Left renal cortex interstitium (tissue), 4 donors: ENCODE results near the gene ZNF69. TPM values are rescaled to one million over a fixed set of nuclear protein-coding genes. Genes with fewer than 3 reads are reported as not detected.
"Not testable (repeated sequence)": the region's sequence is repeated elsewhere in the genome, so short reads cannot be mapped to it uniquely, and the experiment has no call there.

ENCODE experiments used
- DNase-seq, 4 donors: peaks; one replicate each; pipeline ENCODE4 v3.0.0-alpha.2; 2013; ENCODE audit warnings: low read depth in 4 of 4, low spot score in 2 of 4, missing footprints in 1 of 4
- polyA plus RNA-seq, 4 donors: library from polyadenylated mRNA; unstranded; fragments of 120-200 nt; gene quantifications; one replicate each; pipeline ENCODE4 v1.2.1, GENCODE V29; 2013; ENCODE audit not compliant: insufficient read length in 4 of 4

The ZNF69 gene
- polyA plus RNA-seq, 4 donors, result 14.1 to 32.2 (median 20.0) TPM

DNA sequence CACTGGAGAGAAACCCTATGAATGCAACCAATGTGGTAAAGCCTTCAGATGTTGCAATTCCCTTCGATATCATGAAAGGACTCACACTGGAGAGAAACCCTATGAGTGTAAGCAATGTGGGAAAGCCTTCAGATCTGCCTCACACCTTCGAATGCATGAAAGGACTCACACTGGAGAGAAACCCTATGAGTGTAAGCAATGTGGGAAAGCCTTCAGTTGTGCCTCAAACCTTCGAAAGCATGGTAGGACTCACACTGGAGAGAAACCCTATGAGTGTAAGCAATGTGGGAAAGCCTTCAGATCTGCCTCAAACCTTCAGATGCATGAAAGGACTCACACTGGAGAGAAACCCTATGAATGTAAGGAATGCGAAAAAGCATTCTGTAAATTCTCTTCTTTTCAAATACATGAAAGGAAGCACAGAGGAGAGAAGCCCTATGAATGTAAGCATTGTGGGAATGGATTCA, 62.1 kb downstream of the ZNF69 start:
- DNase-seq, result not testable (repeated sequence)

GRCh38 chr19:11950312-11950711, 62.7 kb downstream of the ZNF69 start:
- no peak for DNase-seq

Other genes starting within 250 kb of the ZNF69 start
- 10 to 100 TPM in 3 of 4 donors, 1 to 10 TPM in 1; 9.1 to 13.9 (median 10.4) TPM for gene ZNF823, start 148.8 kb upstream of the ZNF69 start, polyA plus RNA-seq
- 10 to 100 TPM; 12.9 to 19.7 (median 15.1) TPM for gene ZNF441, start 120.8 kb upstream of the ZNF69 start, polyA plus RNA-seq
- 1 to 10 TPM; 3.4 to 5.7 (median 4.4) TPM for gene ZNF491, start 89.3 kb upstream of the ZNF69 start, polyA plus RNA-seq
- gene ZNF440, start 73.5 kb upstream of the ZNF69 start, polyA plus RNA-seq, result 10 to 100 TPM; 11.8 to 26.0 (median 16.2) TPM
- 10 to 100 TPM; 17.0 to 30.8 (median 21.4) TPM for gene ZNF439, start 39.1 kb upstream of the ZNF69 start, polyA plus RNA-seq
- 10 to 100 TPM; 12.5 to 29.1 (median 17.5) TPM for gene ZNF700, start 37.3 kb downstream of the ZNF69 start, polyA plus RNA-seq
- gene ZNF763, start 77.3 kb downstream of the ZNF69 start, polyA plus RNA-seq, result 10 to 100 TPM in 1 of 4 donors, 1 to 10 TPM in 3; 7.4 to 12.5 (median 8.3) TPM
- 10 to 100 TPM; 13.8 to 25.6 (median 16.6) TPM for gene ZNF433, start 147.9 kb downstream of the ZNF69 start, polyA plus RNA-seq
- gene ZNF878, start 165.2 kb downstream of the ZNF69 start, polyA plus RNA-seq, result 1 to 10 TPM; 1.3 to 2.4 (median 2.0) TPM
- 10 to 100 TPM; 23.3 to 35.3 (median 30.1) TPM for gene ZNF844, start 176.9 kb downstream of the ZNF69 start, polyA plus RNA-seq